HG02970 (cell line): Measurements from ENCODE around the gene PCDHGA1.

ENCODE experiments used
- ATAC-seq: cut with Tn5 transposase; IDR thresholded peaks from one replicate; pipeline ENCODE4 v1.9.1; 2021; ENCODE audit warnings: mild to moderate bottlenecking, moderate library complexity, moderate number of reproducible peaks; ENCODE audit not compliant: unreplicated experiment, low FRiP score

The PCDHGA1 gene

GRCh38 chr5:141488591-141489561 is 158.6 kb downstream of the PCDHGA1 start, which contains the start of gene PCDHGC5:
PCDHGC5 (plus strand) TSS chr5:141489081; CDS start chr5:141489241, 160 bp downstream.
- no peak for ATAC-seq

DNA sequence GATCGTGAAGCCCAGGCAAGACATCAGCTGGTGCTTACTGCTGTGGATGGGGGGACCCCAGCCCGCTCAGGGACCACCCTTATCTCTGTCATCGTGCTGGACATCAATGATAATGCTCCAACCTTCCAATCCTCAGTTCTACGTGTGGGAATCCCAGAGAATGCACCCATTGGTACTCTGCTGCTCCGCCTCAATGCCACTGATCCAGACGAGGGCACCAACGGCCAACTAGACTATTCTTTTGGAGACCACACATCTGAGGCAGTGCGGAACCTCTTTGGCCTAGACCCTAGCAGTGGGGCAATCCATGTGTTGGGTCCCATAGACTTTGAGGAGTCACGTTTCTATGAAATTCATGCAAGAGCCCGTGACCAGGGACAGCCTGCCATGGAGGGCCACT is 159.5 kb downstream of the PCDHGA1 start:
- ATAC-seq = no peak

GRCh38 chr5:141490271-141490670 is 160.0 kb downstream of the PCDHGA1 start:
- no peak for ATAC-seq

DNA sequence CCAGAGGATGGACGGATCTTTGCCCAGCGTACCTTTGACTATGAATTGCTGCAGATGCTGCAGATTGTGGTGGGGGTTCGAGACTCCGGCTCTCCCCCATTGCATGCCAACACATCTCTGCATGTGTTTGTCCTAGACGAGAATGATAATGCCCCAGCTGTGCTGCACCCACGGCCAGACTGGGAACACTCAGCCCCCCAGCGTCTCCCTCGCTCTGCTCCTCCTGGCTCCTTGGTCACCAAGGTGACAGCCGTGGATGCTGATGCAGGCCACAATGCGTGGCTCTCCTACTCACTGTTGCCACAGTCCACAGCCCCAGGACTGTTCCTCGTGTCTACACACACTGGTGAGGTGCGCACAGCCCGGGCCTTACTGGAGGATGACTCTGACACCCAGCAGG is 160.5 kb downstream of the PCDHGA1 start:
- ATAC-seq = no peak

- no peak for ATAC-seq
These were observed 161.2 kb downstream of the PCDHGA1 start for GRCh38 chr5:141491323-141492167.

- ATAC-seq = no peak
These were observed 162.0 kb downstream of the PCDHGA1 start for GRCh38 chr5:141492168-141492885.

DNA sequence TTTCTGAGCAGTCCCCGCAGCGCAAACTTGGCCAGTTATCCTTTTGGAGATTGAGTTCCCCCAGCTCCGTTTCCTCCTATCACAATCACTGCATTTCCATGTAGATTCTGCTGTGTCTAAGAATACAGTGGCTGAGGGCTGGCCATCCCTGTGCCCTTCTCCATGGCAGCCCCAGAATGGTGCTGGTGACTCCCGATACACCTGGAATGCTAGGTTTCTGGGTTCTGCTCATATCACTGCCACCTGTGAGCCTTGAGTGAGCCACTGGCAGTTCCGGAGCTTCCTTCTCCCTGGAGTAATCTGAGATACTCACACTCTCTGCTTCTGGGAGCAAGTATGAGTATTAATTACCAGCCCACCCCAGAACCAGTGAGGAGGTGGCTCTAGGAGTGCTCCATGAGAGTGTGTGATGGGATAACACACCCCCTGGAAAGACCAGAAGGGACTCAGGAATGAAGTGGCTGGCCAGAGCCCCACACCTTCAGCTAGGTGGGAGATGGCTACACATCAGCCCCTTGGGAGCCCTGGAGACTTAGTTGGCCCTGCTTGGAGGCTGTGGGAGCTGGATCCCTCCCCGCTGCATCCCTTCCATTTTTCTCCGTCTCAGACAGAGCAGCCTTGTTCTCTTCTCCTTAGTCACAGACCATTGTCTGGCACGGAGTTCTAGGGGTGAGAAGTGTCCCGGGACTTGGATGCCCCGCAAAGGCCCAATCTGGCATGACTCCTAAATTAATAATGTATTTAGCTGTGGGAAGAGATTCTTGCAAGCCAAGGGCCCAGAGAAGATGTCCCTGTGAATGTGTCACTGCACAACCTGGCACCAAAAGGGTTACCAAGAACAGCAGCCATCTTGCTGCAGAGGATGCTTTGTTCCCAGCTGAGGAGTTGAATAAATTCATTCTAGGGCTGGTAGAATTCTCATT is 163.4 kb downstream of the PCDHGA1 start:
- ATAC-seq = no peak

GRCh38 chr5:141494761-141495452 is 164.6 kb downstream of the PCDHGA1 start:
- ATAC-seq = no peak

DNA sequence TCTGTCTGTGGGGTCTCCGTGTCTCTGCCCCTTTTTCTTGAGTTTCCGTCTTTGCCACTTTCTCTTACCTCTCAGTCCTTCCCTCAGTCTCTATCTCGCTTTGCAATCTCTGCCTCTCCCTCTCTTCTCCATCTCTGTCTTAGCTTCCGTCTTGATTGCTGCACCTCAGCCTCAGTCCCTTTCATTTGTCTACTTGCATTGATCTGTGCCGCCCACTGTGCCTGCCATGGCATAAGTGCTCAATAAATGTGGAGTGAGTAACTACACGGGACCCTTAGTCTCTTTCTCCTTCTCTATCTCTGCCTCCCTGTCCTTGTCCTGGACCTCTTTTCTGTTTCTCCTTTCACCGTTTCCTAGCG is 165.1 kb downstream of the PCDHGA1 start:
- ATAC-seq = no peak

DNA sequence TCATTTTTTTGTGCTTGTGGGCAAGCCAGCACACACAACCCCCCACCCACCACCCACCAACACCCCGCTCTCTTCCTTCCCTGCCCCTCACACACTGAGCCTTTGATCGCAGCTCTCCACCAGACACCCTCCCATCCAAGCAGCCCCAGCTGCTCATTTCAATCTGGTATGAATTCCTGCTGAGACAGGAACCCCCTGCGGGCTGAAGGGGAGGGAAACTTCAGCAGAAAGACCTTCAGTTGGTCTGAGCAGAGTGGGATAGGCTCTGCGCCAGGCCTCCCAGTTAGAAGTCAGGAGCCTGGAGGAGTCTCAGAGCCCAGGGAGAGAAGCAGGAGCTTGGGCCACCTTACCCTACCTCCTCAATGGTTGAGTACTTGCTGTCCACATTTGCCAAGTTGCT is 165.7 kb downstream of the PCDHGA1 start:
- ATAC-seq = no peak

DNA sequence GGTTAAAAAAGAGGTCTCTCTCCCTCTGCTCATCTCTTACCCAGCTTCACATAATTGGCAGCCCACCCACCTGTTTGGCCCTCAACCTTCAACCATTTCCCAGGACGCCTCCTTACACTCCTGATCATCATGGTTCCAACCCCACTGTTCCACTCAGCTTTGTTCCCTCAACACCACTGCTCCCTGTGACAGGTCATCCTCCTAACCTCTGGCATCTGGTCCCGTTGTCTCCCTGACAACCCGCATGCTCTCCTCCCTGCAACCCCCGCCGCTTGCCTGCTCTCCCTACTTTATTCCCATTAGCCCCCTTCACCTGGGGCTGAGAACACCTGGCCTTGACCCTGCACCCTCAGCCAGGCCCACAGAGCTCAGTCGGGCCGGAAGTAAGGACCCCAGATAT is 171.4 kb downstream of the PCDHGA1 start:
- no peak for ATAC-seq

DNA sequence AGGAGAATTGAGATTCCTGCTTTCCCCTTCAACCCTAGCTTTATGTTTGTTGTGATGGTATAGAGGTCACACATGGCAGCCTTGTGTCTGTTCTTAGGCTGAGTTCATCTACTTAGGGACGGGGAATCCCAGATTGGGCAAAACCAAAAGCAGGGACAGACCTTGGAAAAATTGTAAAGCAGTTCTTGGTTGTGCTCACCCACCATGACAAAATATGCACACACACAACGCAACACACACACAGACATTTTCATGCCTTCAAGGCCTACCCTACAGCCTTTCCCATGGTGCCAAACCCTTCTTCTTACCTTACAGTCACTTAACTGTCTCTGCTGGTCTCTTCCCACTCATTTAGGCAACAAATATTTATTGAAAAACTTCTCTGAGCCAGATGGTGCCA is 173.4 kb downstream of the PCDHGA1 start:
- no peak for ATAC-seq

- no peak for ATAC-seq
These were observed 173.9 kb downstream of the PCDHGA1 start for GRCh38 chr5:141504216-141504615.

DNA sequence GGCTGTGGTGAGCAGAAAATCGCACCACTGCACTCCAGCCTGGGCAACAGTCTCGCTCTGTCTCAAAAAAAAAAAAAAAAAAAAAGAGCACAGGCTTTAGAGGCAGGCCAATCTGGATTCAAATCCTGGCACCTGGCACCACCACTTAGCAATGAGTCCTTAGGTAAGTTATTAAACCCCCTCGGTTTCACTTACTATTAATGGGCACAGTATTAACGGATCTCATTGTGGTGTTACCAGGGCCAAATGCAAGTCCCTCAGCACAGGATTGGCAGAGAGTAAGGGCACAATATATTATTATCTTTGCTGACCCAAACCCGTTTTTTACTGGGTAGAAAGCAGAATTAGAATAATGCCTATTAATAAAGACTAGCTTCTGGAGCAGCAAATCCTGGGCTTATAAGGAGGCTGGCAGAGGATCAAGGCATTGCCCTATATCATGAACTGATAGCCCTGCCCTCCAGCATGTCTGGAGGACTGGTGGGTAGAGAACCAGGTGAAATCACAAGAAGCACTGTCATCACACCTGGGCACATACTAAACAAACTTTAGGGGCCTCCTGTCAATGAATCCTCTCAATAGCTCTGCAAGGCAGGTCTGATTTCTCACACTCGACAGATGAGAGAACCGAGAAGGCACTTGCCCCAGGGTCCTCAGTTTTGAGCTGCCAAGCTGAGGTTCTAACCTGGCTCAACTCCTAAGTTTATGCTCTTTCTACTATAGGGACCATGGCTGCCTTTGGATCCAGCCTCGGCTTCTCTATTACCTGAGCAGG is 176.3 kb downstream of the PCDHGA1 start:
- ATAC-seq = no peak

DNA sequence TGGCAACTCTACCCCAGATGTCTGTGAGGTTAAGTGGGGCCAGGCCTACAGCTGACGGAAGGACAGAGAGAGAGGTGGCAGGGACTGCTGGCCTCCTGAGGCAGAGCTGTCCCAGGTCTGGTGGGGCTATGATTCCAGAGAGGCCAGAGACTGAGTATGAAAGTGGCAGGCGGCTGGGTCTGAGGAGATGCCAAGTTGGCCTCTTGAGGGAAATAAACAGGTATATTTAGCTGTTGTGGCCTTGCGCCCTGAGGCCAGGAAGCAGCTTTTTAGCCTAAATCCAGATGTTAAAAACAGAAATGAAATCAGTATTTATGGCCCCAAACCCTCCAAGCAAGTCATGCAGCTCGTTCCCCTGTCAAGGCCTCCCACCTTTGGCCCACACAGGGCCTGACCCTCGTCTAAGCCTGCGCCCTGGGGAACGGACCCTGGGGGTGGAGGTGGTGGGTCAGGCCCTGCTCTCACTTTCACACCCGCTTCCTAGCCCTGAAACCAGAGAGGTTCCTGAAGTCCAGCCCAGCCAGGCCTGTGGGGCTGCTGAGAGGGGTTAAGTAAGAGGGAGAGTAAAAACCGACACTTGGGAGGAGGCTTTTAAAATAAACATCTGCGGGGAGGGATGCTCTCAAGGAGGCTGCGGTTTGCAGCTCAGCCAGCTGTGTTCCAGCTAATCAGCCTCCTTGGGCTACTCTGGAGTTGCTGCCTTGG is 177.2 kb downstream of the PCDHGA1 start:
- no peak for ATAC-seq

DNA sequence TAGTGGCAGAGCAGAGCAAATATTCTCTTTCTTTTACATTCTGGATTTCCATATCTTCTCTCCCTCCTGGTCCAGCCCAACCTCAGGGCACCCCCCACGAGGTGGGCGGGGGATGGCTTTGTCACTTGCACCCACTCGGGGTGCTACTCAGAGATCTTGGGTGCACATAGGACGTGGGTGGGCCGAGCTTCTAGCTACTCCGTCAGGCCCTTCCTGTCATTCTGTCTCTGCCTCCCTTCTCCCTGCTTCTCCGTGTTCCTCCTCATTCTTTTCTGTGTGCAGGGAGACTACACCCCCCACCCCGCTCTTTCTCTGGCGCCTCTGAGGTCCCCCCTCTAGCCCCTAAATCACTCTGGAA is 178.1 kb downstream of the PCDHGA1 start:
- ATAC-seq = no peak

GRCh38 chr5:141508798-141509611 is 178.7 kb downstream of the PCDHGA1 start:
- ATAC-seq = no peak
